ENCODE data around the gene FAM13C.

GRCh38 chr10:59214160-59214559 is 148.2 kb downstream of the FAM13C start:
- TF ChIP-seq, protein P1, sequence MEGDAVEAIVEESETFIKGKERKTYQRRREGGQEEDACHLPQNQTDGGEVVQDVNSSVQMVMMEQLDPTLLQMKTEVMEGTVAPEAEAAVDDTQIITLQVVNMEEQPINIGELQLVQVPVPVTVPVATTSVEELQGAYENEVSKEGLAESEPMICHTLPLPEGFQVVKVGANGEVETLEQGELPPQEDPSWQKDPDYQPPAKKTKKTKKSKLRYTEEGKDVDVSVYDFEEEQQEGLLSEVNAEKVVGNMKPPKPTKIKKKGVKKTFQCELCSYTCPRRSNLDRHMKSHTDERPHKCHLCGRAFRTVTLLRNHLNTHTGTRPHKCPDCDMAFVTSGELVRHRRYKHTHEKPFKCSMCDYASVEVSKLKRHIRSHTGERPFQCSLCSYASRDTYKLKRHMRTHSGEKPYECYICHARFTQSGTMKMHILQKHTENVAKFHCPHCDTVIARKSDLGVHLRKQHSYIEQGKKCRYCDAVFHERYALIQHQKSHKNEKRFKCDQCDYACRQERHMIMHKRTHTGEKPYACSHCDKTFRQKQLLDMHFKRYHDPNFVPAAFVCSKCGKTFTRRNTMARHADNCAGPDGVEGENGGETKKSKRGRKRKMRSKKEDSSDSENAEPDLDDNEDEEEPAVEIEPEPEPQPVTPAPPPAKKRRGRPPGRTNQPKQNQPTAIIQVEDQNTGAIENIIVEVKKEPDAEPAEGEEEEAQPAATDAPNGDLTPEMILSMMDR (IDR thresholded peaks at IDR 0.05; ENCODE audit: borderline replicate concordance, extremely low read depth, low read length, poor library complexity, severe bottlenecking), result no peak
- no peak for TF ChIP-seq EZH2 (IDR thresholded peaks at IDR 0.05; ENCODE audit: borderline replicate concordance, low read depth, low read length, severe bottlenecking)

Measured in DND-41 (cell line).